C1 segment of cervical spinal cord (tissue), 14 donors: ENCODE data around the gene ATP4B.

ENCODE experiments used
- DNase-seq, 14 donors: peaks; one replicate each; lab custom pipeline; 2025; lab: John Stamatoyannopoulos, UW

ATP4B gene

DNA sequence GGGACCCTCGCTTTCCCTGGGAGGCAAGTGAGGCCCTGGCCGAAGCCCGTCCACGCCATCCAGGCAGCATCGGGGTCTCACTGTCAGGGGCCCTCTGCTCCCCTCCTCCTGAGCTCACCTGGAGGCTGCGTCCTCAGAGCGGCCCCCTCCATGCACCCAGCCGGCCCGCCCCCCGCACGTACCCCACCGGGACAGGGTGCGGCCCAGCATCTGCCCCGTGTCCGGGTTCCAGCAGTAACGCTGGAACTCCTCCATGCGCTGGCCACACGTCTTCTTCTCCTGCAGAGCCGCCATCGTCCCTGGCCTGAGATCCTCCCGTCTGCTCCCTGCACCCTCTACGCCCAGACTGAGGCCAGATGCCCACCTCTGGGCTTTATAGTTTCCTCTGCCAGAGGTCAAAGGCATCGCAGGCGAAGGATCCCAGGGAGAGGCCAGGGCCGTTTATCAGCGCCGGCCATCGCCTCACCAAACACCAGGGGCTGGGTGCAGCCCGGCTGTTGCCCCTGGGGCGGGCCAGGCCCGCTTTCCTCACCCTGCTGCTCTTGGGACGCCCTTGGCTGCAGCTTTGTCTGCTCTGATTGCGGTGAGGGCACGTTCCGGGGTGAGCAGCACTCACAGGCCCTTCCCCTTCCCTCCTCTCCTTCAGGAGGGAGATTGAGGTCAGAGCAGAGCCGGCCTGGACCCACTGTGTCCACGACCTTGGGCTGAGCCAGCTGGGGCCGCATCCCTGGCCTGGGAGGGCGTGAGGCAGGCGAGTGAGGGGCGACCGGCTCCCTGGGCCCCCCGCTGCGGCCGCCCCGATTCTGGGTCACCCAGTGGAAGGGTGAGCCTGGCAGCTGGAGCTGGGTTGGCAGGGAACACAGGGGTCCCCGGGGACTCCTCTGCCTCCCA, at the start of gene ATP4B:
Gene ATP4B, minus strand, starts transcription at position 348 of the 891 bp plus-strand sequence. Its CDS starts 54 bp downstream, at position 294.
- DNase-seq: no peak

DNA sequence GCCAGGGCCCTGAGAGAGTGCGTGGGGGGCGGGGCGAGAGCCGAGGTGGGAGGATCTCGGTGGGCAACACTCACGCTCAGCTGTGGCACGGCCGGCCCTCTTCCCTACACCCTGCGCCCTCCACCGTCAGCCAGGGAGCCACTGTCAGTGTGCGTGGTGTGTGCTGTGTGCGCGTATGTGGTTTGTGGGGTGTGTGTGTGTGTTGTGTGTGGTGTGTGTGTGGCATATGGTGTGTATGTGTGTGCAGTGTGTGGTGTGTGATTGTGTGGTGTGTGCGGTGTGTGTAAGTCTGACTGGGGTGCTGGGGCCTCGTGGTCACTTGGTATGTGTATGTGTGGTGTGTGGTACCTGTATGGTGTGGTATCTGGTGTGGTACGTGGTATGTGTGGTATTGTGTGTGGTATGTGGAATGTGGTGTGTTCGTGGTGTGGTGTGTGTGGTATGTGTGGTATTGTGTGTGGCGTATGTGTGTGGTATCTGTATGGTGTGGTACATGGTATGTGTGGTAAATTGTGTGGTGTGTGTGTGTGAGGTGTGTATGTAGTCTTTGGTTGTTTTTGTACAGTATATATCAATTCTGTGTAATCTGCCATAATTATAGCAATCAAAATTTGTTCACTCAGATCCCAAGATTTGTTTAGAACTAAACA, 14.1 kb upstream of the ATP4B start:
- DNase-seq: no peak

DNA sequence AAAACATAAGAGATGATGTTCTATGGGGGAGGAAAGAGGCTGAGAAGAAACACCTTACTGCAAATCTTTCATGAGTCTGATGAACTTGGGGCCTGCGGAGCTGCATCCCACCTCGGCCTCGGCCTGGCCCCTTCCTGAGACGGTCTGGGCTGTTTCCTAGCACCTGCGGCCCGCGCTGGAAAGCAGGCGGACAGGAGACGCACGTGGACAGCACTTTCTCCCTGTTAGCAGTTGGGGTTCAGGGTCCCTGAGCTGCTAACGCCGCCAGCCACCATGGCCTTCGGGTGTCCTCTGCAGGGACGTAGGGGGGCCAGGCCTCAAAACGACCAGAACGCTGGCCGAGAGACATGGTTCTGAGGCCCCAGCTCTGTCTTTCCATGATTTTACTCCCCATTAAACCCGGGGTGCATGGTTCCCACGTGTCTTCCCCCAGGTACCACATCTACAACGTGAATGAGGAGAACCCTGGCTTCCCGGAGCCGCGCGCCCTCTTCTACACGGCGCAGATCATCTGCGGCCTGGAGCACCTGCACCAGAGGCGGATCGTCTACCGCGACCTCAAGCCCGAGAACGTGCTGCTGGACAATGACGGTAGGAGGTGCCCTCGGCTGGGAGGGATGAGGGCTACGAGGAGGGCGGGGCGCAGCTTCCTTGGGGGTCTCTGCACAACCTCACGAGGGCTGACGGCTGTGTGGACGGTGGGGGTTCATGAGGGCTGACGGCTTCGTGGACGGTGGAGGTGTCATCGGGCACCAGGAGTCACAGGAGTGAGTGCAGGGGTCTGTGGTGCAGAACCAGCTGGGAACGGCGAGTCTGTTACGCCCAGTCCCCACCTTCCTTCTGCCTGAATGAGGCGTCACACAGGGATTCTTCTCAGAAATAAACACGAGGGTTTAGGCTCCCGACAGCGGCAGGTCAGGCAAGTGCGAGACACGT, 13.3 kb upstream of the ATP4B start:
- no peak for DNase-seq

DNA sequence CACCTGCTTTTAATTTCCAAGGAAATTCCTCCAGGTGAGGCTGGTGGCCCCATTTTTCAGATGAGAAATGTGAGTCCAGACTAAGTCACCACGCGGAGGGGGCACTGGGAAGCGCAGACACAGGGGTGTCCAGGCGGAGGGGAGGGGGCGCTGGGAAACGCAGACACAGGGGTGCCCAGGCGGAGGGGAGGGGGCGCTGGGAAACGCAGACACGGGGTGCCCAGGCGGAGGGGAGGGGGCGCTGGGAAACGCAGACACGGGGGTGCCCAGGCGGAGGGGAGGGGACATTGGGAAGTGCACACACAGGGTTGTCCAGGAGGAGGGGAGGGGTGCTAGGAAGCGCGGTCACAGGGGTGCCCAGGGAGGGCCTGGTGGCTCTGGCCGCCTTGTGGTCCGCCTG, 12.5 kb upstream of the ATP4B start:
- no peak for DNase-seq

DNA sequence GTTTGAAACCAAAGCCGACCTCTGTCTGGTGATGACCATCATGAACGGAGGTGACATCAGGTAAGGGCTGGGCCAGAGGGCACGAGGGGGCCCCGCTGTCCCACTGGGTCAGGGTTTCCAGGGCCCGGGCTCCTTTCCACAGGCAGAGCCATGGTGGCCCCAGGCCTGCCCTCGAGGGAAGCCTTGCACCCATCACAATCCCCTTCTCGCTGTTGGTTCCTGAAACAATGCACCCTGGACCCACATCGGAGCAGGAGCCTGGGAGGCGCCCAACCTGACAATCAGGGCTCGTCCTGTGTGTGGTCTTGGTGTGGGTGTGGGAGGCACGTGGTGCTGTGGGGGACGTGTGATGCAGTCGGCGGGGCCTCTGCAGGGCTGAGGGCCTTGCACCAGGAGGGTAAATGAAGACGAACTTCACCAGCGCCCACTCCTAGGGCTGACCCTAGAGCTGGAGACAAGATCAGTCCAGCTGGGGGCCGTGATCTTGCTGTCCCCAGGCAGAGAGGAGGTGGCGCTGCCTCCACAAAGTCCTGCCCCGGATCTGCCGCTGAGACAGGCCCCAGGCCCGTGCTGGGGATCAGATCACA, 11.8 kb upstream of the ATP4B start:
- no peak for DNase-seq

DNA sequence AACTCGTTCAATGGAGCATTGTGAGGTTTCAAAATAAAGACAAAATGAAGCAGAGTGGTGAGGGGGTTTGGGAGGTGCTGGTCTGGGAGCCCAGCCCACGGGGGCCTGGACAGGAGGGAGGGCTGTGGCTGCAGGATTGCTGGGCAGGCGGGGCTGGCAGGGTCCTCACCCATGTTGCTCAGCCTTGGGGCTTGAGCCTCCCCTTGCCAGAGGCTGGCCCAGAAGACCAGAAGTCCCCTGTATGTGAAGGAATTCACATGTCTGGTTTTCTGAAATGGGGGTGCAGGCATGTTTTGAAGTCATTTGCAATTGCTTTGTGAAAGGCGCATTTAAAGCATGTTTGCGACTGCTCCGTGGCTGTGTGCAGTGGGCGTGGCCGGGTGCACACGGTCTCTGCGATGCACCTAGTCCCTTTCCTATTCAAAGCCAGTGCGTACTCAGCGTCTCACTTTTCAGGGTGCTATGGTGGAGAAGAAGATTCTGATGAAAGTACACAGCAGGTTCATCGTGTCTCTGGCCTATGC, 11.3 kb upstream of the ATP4B start:
- no peak for DNase-seq

DNA sequence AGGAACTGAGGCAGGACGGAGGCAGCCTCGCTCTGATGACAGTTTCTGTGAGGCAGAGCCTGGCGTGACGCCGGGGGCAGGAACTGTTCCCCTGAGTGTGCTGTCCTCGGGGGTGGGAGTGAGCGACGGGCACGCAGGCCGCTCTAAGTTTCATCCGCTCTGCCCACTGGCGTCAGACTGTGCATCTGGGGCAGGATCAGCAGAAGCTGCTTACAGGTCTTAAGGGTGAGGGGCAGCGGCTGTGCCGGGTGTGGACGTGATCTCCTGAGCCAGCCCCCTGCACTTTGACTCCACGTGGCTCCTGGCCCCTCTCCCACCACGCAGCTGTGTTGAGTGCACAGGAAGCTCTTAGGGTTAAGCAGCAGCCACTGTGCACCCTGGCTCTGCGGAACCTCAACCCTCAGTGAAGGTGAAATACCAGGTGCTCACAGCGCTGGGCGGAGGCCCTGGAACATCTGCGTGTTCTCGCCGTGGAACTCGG, 10.5 kb upstream of the ATP4B start:
- no peak for DNase-seq

DNA sequence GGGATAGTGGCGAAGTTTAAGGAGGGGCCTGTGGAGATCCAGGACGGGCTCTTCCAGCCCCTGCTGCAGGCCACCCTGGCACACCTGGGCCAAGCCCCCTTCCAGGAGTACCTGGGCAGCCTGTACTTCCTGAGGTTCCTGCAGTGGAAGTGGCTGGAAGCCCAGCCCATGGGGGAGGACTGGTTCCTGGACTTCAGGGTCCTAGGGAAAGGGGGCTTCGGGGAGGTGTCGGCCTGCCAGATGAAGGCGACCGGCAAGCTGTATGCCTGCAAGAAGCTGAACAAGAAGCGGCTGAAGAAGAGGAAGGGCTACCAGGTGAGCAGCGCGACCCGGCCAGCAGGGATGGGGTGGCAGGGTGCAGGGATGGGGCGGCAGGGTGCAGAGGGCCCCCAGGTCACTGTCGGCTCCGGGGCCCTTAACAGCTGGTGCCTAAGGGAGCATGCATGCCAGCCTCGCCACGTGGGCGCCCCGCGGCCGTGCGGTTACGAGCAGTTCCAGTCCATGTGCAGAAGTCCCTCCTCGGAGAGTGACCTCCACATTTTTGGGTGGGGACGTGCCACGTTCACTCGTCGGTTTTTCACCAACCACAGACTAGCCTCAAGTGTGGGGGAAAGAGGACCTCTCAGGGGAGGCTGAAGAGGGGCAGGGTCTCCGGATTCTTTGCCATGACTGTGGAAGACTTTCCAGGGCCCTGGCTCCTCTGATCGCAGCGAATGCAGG, 9.9 kb upstream of the ATP4B start:
- no peak for DNase-seq

DNA sequence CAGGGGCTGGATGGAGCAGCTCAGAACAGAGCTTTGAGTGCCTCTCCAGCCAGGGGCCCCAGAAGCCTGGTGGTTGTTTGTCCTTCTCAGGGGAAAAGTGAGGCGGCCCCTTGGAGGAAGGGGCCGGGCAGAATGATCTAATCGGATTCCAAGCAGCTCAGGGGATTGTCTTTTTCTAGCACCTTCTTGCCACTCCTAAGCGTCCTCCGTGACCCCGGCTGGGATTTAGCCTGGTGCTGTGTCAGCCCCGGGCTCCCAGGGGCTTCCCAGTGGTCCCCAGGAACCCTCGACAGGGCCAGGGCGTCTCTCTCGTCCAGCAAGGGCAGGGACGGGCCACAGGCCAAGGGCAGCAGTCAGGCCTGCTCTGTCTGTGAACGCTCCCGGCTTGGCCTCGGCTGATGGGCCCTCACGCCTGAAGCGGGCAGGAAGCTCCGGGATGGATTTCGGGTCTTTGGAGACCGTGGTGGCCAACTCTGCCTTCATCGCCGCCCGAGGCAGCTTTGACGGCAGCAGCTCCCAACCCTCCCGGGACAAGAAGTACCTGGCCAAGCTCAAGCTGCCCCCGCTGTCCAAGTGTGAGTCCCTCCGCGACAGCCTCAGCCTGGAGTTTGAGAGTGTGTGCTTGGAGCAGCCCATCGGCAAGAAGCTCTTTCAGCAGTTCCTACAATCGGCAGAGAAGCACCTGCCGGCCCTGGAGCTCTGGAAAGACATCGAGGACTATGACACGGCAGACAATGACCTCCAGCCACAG, 9.1 kb upstream of the ATP4B start, which contains the start of gene GRK1:
Gene GRK1, plus strand, starts transcription at position 269 of the 751 bp plus-strand sequence. Its CDS starts 168 bp downstream, at position 437.
- DNase-seq: no peak

DNA sequence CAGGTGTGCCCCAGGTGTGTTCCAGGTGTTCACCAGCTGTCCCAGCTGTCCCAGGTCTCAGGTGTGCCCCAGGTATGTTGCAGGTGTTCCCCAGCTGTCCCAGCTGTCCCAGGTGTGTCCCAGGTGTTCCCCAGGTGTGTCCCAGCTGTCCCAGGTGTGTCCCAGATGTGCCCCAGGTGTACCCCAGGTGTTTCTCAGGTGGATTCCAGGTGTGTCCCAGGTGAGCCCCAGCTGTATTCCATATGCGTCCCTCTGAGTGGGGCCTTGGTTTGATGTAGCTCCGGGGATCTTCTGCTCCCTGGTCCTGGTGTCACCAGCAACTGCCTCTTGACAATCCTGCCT, 8.3 kb upstream of the ATP4B start:
- DNase-seq: no peak

DNA sequence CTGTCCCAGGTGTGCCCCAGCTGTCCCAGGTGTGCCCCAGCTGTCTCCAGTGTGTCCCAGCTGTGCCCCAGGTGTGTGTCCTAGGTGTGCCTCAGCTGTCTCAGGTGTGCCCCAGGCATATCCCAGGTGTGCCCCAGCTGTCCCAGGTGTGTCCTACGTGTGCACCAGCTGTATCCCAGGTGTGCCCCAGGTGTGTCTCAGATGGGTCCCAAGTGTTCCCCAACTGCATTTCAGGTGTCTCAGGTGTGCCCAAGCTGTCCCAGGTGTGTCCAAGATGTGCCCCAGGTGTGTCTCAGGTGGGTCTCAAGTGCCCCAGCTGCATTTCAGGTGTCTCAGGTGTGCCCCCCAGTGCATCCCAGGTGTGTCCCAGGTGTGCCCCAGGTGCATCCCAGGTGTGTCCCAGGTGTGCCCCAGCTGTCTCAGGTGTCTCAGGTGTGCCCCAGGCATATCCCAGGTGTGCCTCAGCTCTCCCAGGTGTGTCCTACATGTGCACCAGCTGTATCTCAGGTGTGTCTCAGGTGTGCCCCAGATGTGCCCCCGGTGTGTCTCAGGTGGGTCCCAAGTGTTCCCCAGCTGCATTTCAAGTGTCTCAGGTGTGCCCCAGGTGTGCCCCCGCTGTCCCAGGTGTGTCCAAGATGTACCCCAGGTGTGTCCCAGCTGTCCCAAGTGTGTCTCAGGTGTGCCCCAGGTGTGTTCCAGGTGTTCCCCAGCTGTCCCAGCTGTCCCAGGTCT, 7.8 kb upstream of the ATP4B start:
- DNase-seq: no peak

DNA sequence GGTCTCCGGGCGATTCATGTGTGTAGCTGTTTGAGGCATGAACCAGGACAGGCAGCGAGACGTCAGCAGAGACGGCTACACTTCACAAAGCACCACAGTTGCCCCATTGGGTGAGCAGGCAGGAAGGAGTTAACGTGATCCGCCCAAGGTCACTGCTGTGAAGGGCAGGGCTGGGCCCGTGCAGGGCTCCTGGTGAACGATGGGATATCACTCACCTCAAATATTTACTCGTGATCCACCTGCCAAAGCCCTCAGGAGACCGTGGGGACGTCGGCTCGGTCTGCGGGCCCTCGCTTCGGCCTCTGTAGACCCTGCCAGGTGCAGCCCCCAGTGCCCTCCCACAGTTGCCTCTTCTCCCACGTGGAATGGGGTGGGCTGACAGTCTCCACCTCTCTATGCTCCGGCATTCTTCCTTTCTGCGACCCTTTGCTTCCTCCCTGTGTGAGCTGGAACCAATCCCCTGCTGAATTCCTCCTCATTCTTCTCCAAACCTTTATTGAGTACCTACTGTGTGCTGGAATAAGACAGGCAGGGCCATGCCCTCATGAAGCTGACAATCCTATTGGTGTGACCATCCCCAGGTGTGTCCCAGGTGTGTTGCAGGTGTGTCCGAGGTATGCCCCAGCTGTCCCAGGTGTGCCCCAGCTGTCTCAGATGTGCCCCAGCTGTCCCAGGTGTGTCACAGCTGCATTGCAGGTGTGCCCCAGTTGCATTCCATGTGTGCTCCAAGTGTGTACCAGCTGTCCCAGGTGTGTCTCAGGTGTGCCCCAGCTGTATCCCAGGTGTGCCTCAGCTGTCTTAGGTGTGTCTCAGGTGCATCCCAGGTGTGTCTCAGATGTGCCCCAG, 7.0 kb upstream of the ATP4B start:
- no peak for DNase-seq

DNA sequence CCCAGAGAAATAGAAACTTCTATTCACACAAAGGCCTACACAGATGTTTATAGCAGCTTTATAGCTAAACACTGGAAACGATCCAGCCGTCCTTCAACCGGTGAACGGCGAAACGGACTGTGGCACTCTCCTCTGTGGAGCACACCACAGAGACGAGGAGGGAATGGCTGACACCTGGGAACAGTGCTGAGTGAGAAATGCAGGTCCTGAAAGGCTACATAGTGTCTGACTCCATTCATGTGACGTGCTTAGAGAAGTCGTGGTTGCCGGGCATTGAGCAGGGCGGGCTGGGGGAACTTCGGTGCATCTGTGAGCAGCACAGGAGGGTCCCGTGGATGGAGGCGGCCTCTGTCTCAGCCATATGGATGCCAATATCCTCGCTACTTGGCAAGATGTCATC, 5.9 kb upstream of the ATP4B start:
- DNase-seq: no peak

DNA sequence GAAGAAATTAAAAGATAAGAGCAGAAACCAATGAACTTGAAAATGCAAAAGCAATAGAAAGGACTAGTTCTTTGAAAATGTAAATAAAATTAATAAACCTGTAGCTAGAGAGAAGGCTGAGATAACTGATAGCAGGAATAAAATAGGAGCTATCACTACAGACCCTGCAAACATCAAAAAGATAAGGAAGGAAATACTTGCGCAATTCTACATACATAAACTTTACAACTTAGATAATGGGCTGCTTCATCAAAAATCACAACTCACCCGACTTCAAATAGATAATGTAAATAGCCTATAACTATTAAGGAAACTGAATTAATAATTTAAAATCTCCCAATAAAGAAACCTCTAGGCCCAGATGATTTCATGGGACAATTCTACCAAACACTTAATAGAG, 3.5 kb upstream of the ATP4B start:
- no peak for DNase-seq

DNA sequence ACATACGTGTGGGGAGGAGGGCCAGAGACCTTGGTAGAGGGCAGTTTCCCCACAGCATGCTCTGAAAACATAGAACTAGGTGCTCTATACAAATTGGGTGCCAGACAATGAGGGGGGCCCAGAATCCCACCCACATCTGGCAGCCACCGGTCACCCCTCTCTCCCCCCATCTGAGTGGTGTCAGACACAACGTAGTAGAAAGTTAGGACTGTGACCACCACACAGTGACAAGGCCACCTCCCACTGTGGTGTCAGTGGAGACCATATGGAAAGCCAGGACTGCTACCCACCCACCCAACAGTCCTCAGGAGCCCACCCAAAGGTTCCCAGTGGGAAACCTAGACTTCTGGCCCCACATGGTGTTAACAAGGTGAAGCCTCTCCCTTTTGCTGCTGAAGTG, 2.1 kb upstream of the ATP4B start:
- no peak for DNase-seq

DNA sequence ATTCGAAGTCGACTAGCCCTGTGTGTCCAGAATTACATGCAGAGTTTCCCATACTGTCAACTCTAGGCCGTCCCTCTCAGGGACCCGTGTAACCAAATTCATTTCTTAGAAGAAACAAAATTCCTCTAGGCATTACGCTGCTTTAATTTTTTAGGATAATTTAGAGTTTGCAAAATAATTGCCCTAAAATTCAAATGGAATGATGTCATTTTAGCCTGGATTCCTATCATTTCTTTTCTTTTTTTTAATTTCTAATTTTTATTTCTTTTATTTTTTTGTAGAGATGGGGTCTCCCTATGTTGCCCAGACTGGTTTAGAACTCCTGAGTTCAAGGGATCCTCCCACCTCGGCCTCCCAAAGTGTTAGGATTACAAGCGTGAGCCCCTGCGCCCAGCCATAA, 1.3 kb upstream of the ATP4B start:
- no peak for DNase-seq

DNA sequence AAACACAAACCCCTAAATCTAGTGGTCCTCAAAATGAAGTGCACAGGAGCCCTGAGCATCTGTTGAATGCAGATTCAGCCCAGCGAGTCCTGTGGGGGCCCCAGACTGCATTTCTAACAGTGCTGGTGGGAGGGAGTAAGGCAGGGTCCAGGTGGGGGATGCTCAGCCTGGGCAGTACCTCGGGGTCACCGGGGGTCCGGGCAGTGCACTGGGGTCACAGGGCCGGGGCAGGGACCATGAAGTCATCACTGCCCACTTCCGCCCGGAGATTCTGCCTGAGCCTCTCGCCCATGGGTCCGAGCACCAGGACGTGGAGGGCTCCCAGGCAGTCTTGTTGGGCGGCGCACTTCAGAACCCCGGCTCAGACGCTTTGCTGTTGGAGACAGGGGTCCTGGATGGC, 838 bp upstream of the ATP4B start:
- no peak for DNase-seq
